ENCODE data around the gene RNF25.

GRCh38 chr2:218708086-218708485, 36.3 kb upstream of the RNF25 start:
- TF ChIP-seq CTCF (IDR thresholded peaks at IDR 0.05) (no peak), POLR2A (IDR thresholded peaks at IDR 0.05) (no peak)
